A549 treated with dexamethasone at 1 μM for 4 hours (cell line): ENCODE results near the gene RORC. TPM values are rescaled to one million over a fixed set of nuclear protein-coding genes. Genes with fewer than 3 reads are reported as not detected.

Experiments
- total RNA-seq: library from RNA; stranded (reverse); fragments of 200-300 nt; extraction: Qiagen RNA extraction; gene quantifications from 5 replicates; pipeline ENCODE4 v1.2.3, GENCODE V29; 2022

The RORC gene
- 0.03 to 0.08 TPM (median 0.04 TPM) in 4 of 5 replicates, not detected in the other for total RNA-seq

DNA sequence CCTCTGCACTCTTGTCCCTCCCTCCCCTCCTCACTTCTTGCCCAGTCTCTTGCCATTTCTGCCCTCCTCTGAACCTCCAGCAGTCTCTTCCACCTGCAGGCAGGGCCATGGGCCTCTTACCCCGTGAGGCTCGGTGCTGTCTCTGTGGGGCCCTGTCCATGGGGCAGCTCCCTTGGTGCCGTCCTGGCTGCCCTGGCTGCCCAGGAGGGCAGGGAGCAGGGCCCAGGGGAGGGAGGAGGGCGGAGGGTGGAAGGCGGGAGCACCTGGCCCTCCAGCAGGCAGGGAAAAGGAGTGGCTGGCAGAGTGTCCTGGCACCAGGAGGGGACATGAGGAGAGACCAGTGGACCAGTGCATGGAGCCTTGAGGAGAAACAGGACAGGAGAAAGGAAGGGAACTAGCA lies at the start of gene RORC:
RORC (minus strand) TSS at position 198 of the 400 bp plus-strand sequence; CDS start at position 160, 38 bp downstream.

DNA sequence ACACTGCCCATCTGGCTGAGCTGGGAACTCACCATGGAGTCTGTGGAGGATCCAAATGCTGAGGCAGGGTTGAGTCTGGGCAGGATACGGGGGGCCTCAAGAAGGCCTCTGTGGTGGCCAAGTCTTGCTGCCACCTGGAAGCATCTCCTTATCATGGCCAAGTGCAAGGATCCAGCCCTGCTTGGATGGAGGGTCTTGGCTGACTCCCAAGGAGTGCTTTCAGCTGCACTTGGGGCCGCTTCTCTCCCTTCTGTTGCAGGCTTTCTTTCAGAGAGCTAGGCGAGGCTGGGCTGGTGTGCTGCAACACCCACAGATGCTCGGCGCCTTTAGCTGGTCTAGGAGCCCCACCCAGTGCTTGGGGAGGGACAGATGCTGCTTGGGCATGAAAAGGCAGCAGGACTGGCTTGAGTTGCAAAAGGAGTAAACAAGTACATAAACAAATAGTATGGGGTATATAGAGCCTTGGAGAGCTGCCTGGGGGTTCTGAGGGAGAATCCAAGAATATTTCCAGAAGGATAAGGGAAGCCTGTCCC lies 21.9 kb upstream of the RORC start, which contains the start of gene THEM5:
THEM5 (minus strand) TSS at position 302 of the 533 bp plus-strand sequence; CDS start at position 155, 147 bp downstream.

DNA sequence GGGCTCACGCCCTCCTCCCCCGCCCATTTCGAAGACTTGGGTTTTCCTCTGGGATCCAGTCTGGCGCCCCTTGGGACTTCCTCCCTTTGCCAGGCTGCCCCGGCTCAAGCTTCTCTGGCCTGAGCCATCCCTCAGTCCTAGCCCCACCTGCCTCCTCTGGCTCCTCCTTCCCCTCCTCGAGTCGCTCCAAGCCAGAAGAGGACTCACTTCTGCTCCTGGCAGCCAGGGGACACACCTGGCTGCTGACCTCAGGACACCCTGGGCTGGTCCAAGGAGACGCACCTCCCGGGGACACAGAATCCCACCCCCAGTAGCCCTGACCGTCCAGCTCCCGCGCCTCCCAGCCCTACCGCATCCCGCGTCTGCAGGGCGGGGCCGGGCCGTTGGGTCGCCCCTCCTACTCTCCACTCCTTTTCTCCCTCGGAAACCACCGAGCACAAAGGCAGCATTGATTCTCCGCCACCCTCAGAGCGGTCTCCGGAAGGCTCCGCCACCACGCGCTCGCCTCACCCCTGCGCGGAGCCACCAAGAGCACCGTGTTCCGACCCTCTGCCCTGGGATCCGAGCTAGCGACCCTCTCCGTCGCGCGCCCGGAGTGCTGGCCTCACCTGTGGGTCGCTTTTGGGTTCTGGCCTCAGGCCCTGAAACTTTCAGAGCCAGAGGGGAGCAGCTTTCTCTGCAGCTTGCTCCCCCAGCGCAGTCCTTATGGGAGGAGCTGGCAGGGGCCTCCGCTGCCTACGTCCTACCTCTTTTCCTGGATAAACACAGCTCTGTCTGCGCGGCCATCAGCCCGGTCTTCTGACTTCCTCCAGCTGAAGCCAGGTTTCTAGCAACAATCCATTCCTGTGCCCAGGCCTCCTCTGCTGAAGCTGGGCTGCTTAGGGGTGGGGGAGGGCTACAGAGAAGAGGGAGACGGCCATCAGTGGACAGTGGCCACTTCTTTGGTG lies 8.1 kb upstream of the RORC start, which contains the start of gene C2CD4D:
C2CD4D (minus strand) TSS at position 364 of the 947 bp plus-strand sequence. CDS start 831 bp downstream, outside the sequence.

DNA sequence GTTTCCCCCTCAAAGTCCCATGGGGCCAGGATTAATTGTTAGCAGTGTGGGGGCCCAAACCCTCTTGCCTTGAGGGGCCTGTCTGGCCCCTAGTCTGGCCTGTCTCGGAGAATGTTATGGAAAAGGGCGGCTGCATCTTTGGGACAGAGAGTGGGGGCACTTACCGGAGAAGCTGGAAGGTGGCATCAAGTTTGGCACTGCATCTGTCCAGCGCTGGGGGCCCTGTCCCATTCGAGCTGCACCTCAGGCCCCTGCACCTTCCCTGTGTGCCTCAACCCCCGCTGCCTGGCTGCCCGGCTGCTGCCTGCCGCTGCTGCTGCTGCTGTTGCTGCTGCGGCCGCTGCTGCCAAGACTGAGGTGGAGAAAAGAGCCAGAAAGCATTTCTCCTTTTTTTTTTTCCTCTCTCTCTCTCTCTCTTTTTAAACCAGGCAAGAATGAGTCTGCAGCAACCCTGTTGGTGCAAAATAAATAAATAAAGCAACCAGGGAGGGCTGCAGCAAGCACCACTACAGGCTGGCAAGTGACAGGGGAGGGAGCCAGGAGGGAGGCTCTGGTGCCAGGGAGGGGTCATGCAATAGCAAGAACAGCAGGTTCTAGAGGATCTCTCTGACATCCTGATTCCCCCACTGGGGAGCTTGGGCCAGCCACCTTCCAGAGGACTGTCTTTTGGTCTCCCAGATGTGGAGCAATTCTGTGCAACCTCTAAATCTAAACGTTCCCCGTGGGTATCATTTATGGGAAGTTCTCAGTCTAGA lies 26.4 kb downstream of the RORC start, which contains the start of gene LINGO4:
LINGO4 (minus strand) TSS at position 354 of the 755 bp plus-strand sequence. CDS start 2,715 bp downstream, outside the sequence.

DNA sequence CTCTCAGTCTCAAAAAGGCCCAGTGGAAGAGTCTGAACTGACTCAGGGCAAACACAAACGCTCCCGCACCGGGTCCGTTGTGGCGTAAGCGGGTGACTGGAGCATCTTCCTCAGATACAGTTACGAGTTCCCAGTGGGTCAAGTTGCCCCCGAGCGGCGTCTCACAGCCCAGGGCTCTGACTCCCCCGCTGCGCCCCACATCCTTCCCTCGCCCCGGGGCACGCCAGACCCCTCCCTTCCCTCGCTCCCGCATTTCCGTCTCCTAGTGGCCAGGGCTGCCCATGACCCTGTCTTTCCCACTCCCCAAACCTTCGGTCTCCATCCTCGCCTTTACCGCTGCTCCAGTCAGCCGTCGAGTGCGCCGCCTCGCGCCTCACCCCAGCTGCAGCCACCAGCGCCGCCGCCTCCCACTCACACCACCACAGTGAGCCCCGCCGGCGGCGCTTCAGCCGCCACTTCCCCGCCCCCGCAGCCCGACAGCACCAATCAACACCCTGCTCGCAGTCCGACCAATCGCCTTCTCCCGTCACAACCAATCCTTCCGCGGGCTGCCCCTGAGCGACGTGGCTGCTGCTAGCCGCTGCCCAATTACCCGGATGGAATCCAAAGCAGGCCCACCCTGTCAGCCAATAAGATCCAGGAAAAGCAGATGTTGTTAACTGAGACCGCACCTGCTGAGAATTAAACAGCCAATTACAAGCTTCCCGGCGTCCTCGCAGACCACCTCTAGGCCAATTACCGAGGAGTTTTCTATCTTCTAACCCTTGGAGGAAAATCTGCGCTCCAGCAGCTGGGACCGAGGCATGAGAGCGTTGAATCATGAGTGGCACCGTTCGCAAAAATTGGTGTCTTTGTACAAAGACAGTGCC lies 41.3 kb downstream of the RORC start, which contains the start of gene TDRKH:
TDRKH (minus strand) TSS at position 430 of the 869 bp plus-strand sequence. CDS start 7,478 bp downstream, outside the sequence.

DNA sequence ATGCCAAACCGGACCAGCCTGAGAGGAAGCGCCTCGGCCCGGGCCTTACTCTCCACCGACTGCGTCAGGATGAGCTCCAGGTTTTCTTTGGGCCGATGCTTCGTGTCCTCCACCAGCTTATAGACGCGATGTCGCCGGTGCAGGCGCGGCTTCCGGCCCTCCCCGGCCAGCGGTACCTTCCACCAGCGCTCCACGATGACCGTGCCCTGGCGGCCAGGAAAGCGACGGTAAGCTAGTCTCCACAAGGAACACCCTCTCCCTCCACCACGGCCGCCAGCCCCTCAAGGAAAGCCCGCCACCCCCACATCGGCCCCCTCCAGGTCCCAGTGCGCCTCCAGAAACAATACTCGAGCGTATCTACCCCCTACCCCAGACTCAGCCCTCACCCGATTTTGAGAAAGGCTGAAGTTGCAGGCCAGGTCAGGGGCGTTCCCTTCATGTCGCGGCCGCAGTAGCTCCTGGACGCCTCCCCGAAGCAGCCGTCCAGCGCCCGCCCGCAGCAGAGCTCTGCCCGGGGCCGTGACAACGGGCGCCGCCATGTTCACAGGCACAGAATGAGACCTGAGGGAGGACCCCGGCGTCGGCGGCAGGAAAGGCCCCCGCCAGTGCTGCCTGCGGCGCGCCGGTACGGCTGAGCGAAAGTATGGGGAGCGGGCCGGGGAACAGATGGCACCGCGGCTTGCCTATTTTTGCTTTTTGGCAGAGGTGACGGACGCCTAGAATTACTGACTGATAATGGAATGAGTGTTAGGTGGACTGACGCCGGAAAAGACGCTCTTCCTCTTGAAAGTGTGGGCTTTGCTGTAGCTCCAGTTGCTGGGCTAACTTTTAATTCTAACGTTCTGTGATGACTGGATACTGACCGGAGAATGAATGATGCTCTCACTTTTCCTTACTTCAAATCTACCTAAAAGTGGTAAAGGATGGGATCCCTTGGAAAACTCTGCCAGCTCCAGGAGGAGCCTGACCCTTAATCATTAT lies 68.4 kb downstream of the RORC start, which contains the start of gene MRPL9:
MRPL9 (minus strand) TSS at position 556 of the 981 bp plus-strand sequence; CDS start at position 539, 17 bp downstream.

Other genes with a start within 250 kb of the RORC start
- gene SNX27, start 219.8 kb downstream of the RORC start, total RNA-seq: 10.1 to 11.7 TPM (median 11.1 TPM) in 5 replicates
- 0.03 TPM in 1 of 5 replicates, not detected in the others for gene CELF3, start 115.0 kb downstream of the RORC start, total RNA-seq
- not detected in 5 replicates for gene RIIAD1, start 110.3 kb downstream of the RORC start, total RNA-seq
- gene MRPL9, start 68.3 kb downstream of the RORC start, total RNA-seq: 76.8 to 90.6 TPM (median 85.1 TPM) in 5 replicates
- 4.7 to 6.1 TPM (median 5.7 TPM) in 5 replicates for gene TDRKH, start 41.3 kb downstream of the RORC start, total RNA-seq
- gene LINGO4, start 26.4 kb downstream of the RORC start, total RNA-seq: not detected in 5 replicates
- not detected in 5 replicates for gene C2CD4D, start 8.0 kb upstream of the RORC start, total RNA-seq
- not detected in 5 replicates for gene THEM5, start 21.9 kb upstream of the RORC start, total RNA-seq
- 13.2 to 14.3 TPM (median 13.6 TPM) in 5 replicates for gene THEM4, start 77.7 kb upstream of the RORC start, total RNA-seq
- 2,531 to 3,155 TPM (median 2,621 TPM) in 5 replicates for gene S100A10, start 162.1 kb upstream of the RORC start, total RNA-seq
- gene S100A11, start 205.2 kb upstream of the RORC start, total RNA-seq: 1,800 to 1,985 TPM (median 1,837 TPM) in 5 replicates